Smooth muscle cell of the pulmonary artery (primary cell): ENCODE results near the gene MIB2. TPM values are rescaled to one million over a fixed set of nuclear protein-coding genes. Genes with fewer than 3 reads are reported as not detected.

Experiments
- total RNA-seq: library from RNA; depleted of rRNA; stranded (reverse); fragments of >200 nt; gene quantifications from 2 replicates; pipeline ENCODE4 v1.2.3, GENCODE V29; 2014

MIB2 gene
- total RNA-seq = 80.4 and 99.3 TPM in 2 replicates

GRCh38 chr1:1615256-1616044 lies at the start of gene MIB2:
MIB2 (plus strand) TSS chr1:1615500; CDS start chr1:1623453, 7,953 bp downstream.

DNA sequence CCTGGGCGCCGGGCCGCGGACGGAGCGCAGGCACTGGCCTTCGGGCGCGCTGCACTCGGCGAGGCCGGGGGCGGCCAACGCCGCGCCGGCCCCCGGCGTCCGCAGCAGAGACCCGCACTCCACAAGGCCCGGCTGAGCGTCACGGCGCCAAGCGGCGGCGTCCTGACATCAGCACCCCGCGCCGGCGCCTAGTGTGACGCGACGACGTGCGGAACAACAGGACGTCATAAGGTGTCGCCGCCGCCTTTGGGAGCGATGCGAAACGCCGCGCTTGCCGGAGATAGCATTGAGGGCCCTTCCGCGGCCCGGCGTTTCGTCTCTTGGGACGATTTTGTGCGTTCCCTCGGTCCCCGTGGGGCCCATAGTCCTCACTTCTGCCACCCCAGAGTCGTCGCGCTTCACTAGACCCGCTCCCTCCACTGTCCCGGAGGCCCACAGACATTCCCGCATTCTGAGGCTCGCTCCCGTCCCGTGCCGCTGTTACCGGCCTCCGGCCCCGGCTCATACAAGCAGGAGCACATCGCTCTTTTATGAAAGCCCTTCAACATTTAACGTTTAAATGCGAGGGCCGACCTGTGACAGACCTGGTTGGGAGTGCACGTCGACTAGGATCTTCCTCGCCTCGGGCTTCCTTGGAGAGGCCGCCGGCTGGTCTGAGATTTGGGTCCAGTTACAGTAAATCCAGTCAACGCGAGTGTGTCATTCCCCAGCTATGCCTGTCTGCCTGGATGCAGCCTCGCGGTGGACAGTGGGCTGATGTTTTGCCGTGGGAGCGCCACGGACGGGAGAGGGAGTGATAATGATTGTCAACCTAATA lies 40.4 kb upstream of the MIB2 start, which contains the start of gene SSU72:
TSS of gene SSU72 (minus strand) at position 143 of the 817 bp plus-strand sequence. CDS start 306 bp downstream, outside the sequence.

DNA sequence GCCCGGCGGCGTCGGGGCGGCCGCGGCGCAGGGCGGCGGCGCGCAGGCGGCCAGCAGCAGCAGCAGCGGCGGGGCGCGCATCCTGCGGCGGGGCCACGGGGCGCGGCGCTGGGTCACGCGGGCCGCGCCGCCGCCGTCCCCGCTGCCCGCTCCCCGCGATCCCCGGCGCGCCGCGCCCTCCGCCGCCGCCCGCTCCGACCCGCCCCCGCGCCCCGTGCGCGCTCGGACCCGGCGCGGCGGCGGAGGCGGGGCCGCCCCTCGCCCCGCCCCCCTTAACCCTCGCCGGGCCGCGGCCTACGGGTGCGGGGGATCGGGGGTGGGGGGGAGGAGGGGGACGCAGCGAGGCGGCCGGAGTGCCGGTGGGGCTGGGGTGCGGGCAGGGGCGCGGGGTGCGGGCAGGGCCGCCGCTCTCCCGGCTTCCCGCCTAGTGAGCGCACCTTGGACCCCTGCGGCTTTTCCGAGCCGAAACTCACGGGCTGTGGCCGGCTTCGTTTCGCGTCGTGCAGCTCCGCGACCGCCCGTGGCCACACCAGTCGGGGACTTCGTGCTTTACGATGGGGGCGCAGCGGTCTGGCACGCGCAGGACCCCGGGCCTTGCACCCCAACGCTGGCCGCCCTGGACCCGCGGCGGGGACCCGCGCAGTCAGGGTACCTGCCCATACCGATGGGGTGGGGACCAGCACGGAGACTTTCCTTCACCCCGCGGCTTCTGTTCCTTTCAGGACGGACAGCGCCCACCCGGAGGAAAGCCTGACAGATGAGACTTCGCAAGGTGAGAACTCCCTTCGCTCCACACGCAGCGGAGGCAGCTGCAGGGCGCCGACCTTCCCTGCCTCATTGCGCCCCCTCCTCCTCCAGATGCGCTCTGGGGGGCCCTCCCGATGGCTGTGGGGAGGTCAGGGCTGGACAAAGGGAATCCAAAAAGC lies 15.1 kb upstream of the MIB2 start, which contains the start of gene FNDC10:
TSS of gene FNDC10 (minus strand) at position 201 of the 926 bp plus-strand sequence. CDS start at position 81, 120 bp downstream.

GRCh38 chr1:1631782-1632420 lies 16.6 kb downstream of the MIB2 start, which contains the start of gene MMP23B:
MMP23B (plus strand) TSS chr1:1632173; CDS start chr1:1632219, 46 bp downstream.

GRCh38 chr1:1658583-1659549 lies 43.6 kb downstream of the MIB2 start, which contains the start of gene CDK11B:
CDK11B (minus strand) TSS chr1:1659004; CDS start chr1:1657485, 1,519 bp downstream.

Other genes starting within 250 kb of the MIB2 start
- gene AURKAIP1, start 240.3 kb upstream of the MIB2 start, total RNA-seq = 55.5 and 57.1 TPM in 2 replicates
- gene CCNL2, start 216.2 kb upstream of the MIB2 start, total RNA-seq = 125 and 214 TPM in 2 replicates
- 66.3 and 70.6 TPM in 2 replicates for gene MRPL20, start 208.2 kb upstream of the MIB2 start, total RNA-seq
- gene ANKRD65, start 194.2 kb upstream of the MIB2 start, total RNA-seq = 0.17 and 0.39 TPM in 2 replicates
- 8.8 and 9.8 TPM in 2 replicates for gene VWA1, start 179.8 kb upstream of the MIB2 start, total RNA-seq
- 0.40 TPM in 1 of 2 replicates, not detected in the other for gene ATAD3C, start 165.8 kb upstream of the MIB2 start, total RNA-seq
- 5.7 and 21.3 TPM in 2 replicates for gene ATAD3B, start 143.7 kb upstream of the MIB2 start, total RNA-seq
- gene ATAD3A, start 103.3 kb upstream of the MIB2 start, total RNA-seq = 21.6 and 36.7 TPM in 2 replicates
- gene TMEM240, start 74.9 kb upstream of the MIB2 start, total RNA-seq = 4.0 and 4.6 TPM in 2 replicates
- gene SSU72, start 40.6 kb upstream of the MIB2 start, total RNA-seq = 65.1 and 76.9 TPM in 2 replicates
- 3.6 and 8.2 TPM in 2 replicates for gene FNDC10, start 15.4 kb upstream of the MIB2 start, total RNA-seq
- gene MMP23B, start 16.7 kb downstream of the MIB2 start, total RNA-seq = 3.8 and 8.2 TPM in 2 replicates
- gene CDK11B, start 43.5 kb downstream of the MIB2 start, total RNA-seq = 8.6 and 10.7 TPM in 2 replicates
- gene SLC35E2B, start 77.3 kb downstream of the MIB2 start, total RNA-seq = 39.8 and 45.2 TPM in 2 replicates
- 5.9 and 11.8 TPM in 2 replicates for gene CDK11A, start 108.9 kb downstream of the MIB2 start, total RNA-seq
- gene NADK, start 163.0 kb downstream of the MIB2 start, total RNA-seq = 34.9 and 44.6 TPM in 2 replicates